Stimulated activated CD8-positive, alpha-beta memory T cell treated with anti-CD3 and anti-CD28 coated beads, Interleukin-2, amount 100 ng/mL, for 48 hours (primary cell): ENCODE data around the gene MTMR1.

Experiments used
- DNase-seq, 2 donors: peaks; one replicate each; pipeline ENCODE4 v3.0.0-alpha.2; 2020; ENCODE audit warnings: low read depth in 2 of 2

MTMR1 gene

DNA sequence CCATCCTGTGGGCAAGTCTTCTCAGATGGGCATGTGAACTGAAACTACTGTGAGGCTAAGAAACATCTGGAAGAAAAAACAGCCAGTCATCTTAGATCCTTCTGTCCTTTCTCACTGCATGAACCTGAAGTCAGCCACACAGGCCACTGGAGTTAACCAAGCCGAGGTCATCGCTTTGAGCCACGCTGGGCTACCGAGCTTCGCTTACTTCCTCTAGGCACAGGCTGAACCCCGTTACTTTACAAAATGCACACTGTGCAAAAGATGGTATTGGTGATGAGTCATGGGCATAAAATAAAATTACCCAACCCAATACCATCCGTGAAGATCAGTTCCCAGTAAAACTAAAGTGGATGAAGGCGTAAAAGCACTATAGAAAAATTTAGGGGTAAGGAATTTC lies 86.2 kb downstream of the MTMR1 start:
- no peak for DNase-seq

- no peak for DNase-seq
Observed at GRCh38 chrX:150781677-150782076, 88.5 kb downstream of the MTMR1 start.

- no peak for DNase-seq
Observed at GRCh38 chrX:150790021-150790420, 96.8 kb downstream of the MTMR1 start.

- no peak for DNase-seq
Observed at GRCh38 chrX:150792949-150793527, 99.8 kb downstream of the MTMR1 start.

GRCh38 chrX:150805736-150806135 lies 112.5 kb downstream of the MTMR1 start:
- DNase-seq = no peak

- DNase-seq = no peak
Observed at GRCh38 chrX:150806827-150807226, 113.6 kb downstream of the MTMR1 start.

- DNase-seq = no peak
Observed at GRCh38 chrX:150813922-150814321, 120.7 kb downstream of the MTMR1 start.
